Mucosa of stomach (tissue), 1 donor: Measurements from ENCODE around the gene MST1.
A peak's percentile ranks its signal among the peaks of the same experiment; 100 is the strongest.

Experiments used
- H3K27me3 ChIP-seq: one replicate; pipeline ENCODE4 v1.7.0; 2013; ENCODE audit warnings: mild to moderate bottlenecking, low read length; ENCODE audit not compliant: control insufficient read depth, insufficient read depth
- H3K36me3 ChIP-seq: one replicate; pipeline ENCODE4 v1.7.0; 2013; ENCODE audit warnings: low read length; ENCODE audit not compliant: control insufficient read depth, insufficient read depth
- H3K4me1 ChIP-seq: one replicate; pipeline ENCODE4 v1.7.0; 2013; ENCODE audit warnings: mild to moderate bottlenecking, low read length; ENCODE audit not compliant: control insufficient read depth, insufficient read depth
- H3K4me3 ChIP-seq: one replicate; pipeline ENCODE4 v1.7.0; 2013; ENCODE audit warnings: low read length
- H3K9ac ChIP-seq: one replicate; pipeline ENCODE4 v1.7.0; 2013; ENCODE audit warnings: mild to moderate bottlenecking, low read length, moderate library complexity
- H3K9me3 ChIP-seq: one replicate; pipeline ENCODE4 v1.7.0; 2013; ENCODE audit warnings: mild to moderate bottlenecking, low read length, moderate library complexity; ENCODE audit not compliant: control insufficient read depth
- donor health status: Pancreatic carcinoma.

MST1 gene

GRCh38 chr3:49723628-49724551 lies 34.6 kb upstream of the MST1 start, which contains the start of gene GMPPB:
Gene GMPPB (minus strand): TSS chr3:49723951. CDS start chr3:49723726, 225 bp downstream.
- H3K36me3 ChIP-seq, result peaks cover 15% of the 10 kb centered on the region
- H3K9ac ChIP-seq, result peak within 1 kb of the TSS; percentile 94
- H3K4me3 ChIP-seq, result peak within 1 kb of the TSS; percentile 87
- H3K27me3 ChIP-seq, result no peaks in the 10 kb centered on the region
- H3K9me3 ChIP-seq, result no peaks in the 10 kb centered on the region
- peaks cover 55% of the 10 kb centered on the region for H3K4me1 ChIP-seq

- H3K27me3 ChIP-seq, result no peaks in the 10 kb centered on the region
- H3K4me3 ChIP-seq, result peak overlapping the region; percentile 87
- peaks cover 15% of the 10 kb centered on the region for H3K36me3 ChIP-seq
- H3K4me1 ChIP-seq, result peaks cover 61% of the 10 kb centered on the region
- H3K9me3 ChIP-seq, result no peaks in the 10 kb centered on the region
- H3K9ac ChIP-seq, result peak overlapping the region; percentile 94
These were observed 34.0 kb upstream of the MST1 start for GRCh38 chr3:49723296-49723627.

GRCh38 chr3:49722896-49723295 lies 33.6 kb upstream of the MST1 start:
- H3K9me3 ChIP-seq, result no peaks in the 10 kb centered on the region
- H3K27me3 ChIP-seq, result no peaks in the 10 kb centered on the region
- H3K9ac ChIP-seq, result peak overlapping the region; percentile 94
- peak overlapping the region; percentile 87 for H3K4me3 ChIP-seq
- peaks cover 65% of the 10 kb centered on the region for H3K4me1 ChIP-seq
- H3K36me3 ChIP-seq, result peaks cover 15% of the 10 kb centered on the region

- Histone ChIP-seq H3K4me3 (peak overlapping the region; percentile 87), H3K9ac (peak overlapping the region; percentile 94), H3K9me3 (no peaks in the 10 kb centered on the region), H3K4me1 (peaks cover 66% of the 10 kb centered on the region), H3K27me3 (no peaks in the 10 kb centered on the region), H3K36me3 (peaks cover 15% of the 10 kb centered on the region)
These were observed 32.9 kb upstream of the MST1 start for GRCh38 chr3:49721896-49722781.

GRCh38 chr3:49721596-49721895 lies 32.3 kb upstream of the MST1 start:
- H3K9me3 ChIP-seq, result no peaks in the 10 kb centered on the region
- H3K4me3 ChIP-seq, result no peak overlapping the region
- H3K36me3 ChIP-seq, result peaks cover 15% of the 10 kb centered on the region
- H3K27me3 ChIP-seq, result no peaks in the 10 kb centered on the region
- H3K4me1 ChIP-seq, result peaks cover 61% of the 10 kb centered on the region
- H3K9ac ChIP-seq, result no peak overlapping the region

- H3K4me3 ChIP-seq, result no peak overlapping the region
- H3K9me3 ChIP-seq, result no peaks in the 10 kb centered on the region
- H3K4me1 ChIP-seq, result peaks cover 55% of the 10 kb centered on the region
- no peak overlapping the region for H3K9ac ChIP-seq
- no peaks in the 10 kb centered on the region for H3K27me3 ChIP-seq
- peaks cover 15% of the 10 kb centered on the region for H3K36me3 ChIP-seq
These were observed 31.8 kb upstream of the MST1 start for GRCh38 chr3:49720855-49721595.

- H3K4me1 ChIP-seq, result peaks cover 47% of the 10 kb centered on the region
- H3K9me3 ChIP-seq, result no peaks in the 10 kb centered on the region
- H3K27me3 ChIP-seq, result no peaks in the 10 kb centered on the region
- H3K36me3 ChIP-seq, result peaks cover 15% of the 10 kb centered on the region
- H3K9ac ChIP-seq, result peak within 1 kb of the TSS; percentile 10
- peak within 1 kb of the TSS; percentile 31 for H3K4me3 ChIP-seq
These were observed 30.1 kb upstream of the MST1 start, which contains the start of gene AMIGO3 for GRCh38 chr3:49719214-49719884. Gene AMIGO3 (minus strand): TSS chr3:49719684. CDS start chr3:49719465, 219 bp downstream.

- H3K9me3 ChIP-seq, result no peaks in the 10 kb centered on the region
- peak overlapping the region; percentile 10 for H3K9ac ChIP-seq
- peak overlapping the region; percentile 31 for H3K4me3 ChIP-seq
- no peaks in the 10 kb centered on the region for H3K27me3 ChIP-seq
- H3K36me3 ChIP-seq, result peaks cover 15% of the 10 kb centered on the region
- H3K4me1 ChIP-seq, result peaks cover 44% of the 10 kb centered on the region
These were observed 29.6 kb upstream of the MST1 start for GRCh38 chr3:49718858-49719213.

GRCh38 chr3:49717959-49718857 lies 28.9 kb upstream of the MST1 start:
- H3K36me3 ChIP-seq, result peaks cover 15% of the 10 kb centered on the region
- H3K27me3 ChIP-seq, result no peaks in the 10 kb centered on the region
- no peak overlapping the region for H3K4me3 ChIP-seq
- no peak overlapping the region for H3K9ac ChIP-seq
- no peaks in the 10 kb centered on the region for H3K9me3 ChIP-seq
- peaks cover 44% of the 10 kb centered on the region for H3K4me1 ChIP-seq

- peaks cover 36% of the 10 kb centered on the region for H3K4me1 ChIP-seq
- no peaks in the 10 kb centered on the region for H3K27me3 ChIP-seq
- H3K36me3 ChIP-seq, result peaks cover 9% of the 10 kb centered on the region
- H3K4me3 ChIP-seq, result no peak overlapping the region
- H3K9ac ChIP-seq, result no peak overlapping the region
- no peaks in the 10 kb centered on the region for H3K9me3 ChIP-seq
These were observed 28.1 kb upstream of the MST1 start for GRCh38 chr3:49717211-49717958.
